A549 (cell line): ENCODE results near the gene LIN28A.

Source experiments
- CHD2 ChIP-seq: fragments of 150-350 bp; IDR thresholded peaks from 2 replicates; pipeline ENCODE4 v1.6.1; 2014; ENCODE audit warnings: low read length; ENCODE audit not compliant: partially characterized antibody
- EP300 ChIP-seq, 2 experiments: fragments of >200 bp; sonication (Bioruptor Twin); formaldehyde crosslinking; IDR thresholded peaks; 2 replicates in 1 of 2; 3 replicates in 1 of 2; pipeline ENCODE4 v1.6.1; 2016 to 2017
- ESRRA ChIP-seq: fragments of 150-350 bp; IDR thresholded peaks from 2 replicates; pipeline ENCODE4 v1.6.1; 2014; ENCODE audit warnings: mild to moderate bottlenecking, low read length, borderline replicate concordance
- FOSL2 ChIP-seq, 2 experiments: fragments of 450-650 bp in 1 of 2; fragments of >200 bp in 1 of 2; sonication (Bioruptor Twin) in 1 of 2; formaldehyde crosslinking; IDR thresholded peaks; 2 replicates each; pipeline versions ENCODE4 v1.5.0 to v1.6.1; 2016 to 2020; ENCODE audit warnings: mild to moderate bottlenecking in 1 of 2, moderate library complexity in 1 of 2
- JUN ChIP-seq, 2 experiments: fragments of >200 bp; sonication (Bioruptor Twin); formaldehyde crosslinking; IDR thresholded peaks; 2 replicates in 1 of 2; 3 replicates in 1 of 2; pipeline ENCODE4 v1.6.1; 2016 to 2017
- KDM1A ChIP-seq: fragments of 200-600 bp; sonication (generic); IDR thresholded peaks from 2 replicates; pipeline ENCODE4 v1.6.1; 2016; ENCODE audit warnings: low read depth, mild to moderate bottlenecking
- NFE2L2 ChIP-seq: fragments of 150-350 bp; conservative IDR thresholded peaks from 2 replicates; pipeline ENCODE4 v1.6.1; 2014; ENCODE audit warnings: low read length
- PBX3 ChIP-seq: IDR thresholded peaks from 2 replicates; pipeline ENCODE4 v1.6.1; 2012
- POLR2A ChIP-seq: IDR thresholded peaks from 2 replicates; pipeline ENCODE4 v1.6.1; 2012; ENCODE audit warnings: mild to moderate bottlenecking, low read length
- RARB ChIP-seq: fragments of 250-450 bp; sonication (Bioruptor Pico); IDR thresholded peaks from 2 replicates; pipeline ENCODE4 v1.8.0; 2021; ENCODE audit warnings: mild to moderate bottlenecking, moderate library complexity
- REST ChIP-seq: fragments of 200-600 bp; sonication (generic); IDR thresholded peaks from 2 replicates; pipeline ENCODE4 v1.6.1; 2016; ENCODE audit warnings: antibody characterized with exemption, mild to moderate bottlenecking, moderate library complexity
- RFX5 ChIP-seq: fragments of 450-650 bp; IDR thresholded peaks from 2 replicates; pipeline ENCODE4 v1.7.1; 2014; ENCODE audit warnings: antibody characterized with exemption, mild to moderate bottlenecking, moderate library complexity
- USF2 ChIP-seq: fragments of 450-650 bp; IDR thresholded peaks from 2 replicates; pipeline ENCODE4 v1.6.1; 2014; ENCODE audit warnings: antibody characterized with exemption
- TF ChIP-seq, protein P1 (sequence below): fragments of >200 bp; sonication (Bioruptor Twin); formaldehyde crosslinking; IDR thresholded peaks from 3 replicates; pipeline ENCODE4 v1.5.1; 2016

- no peak for TF ChIP-seq REST
- TF ChIP-seq, protein P1, sequence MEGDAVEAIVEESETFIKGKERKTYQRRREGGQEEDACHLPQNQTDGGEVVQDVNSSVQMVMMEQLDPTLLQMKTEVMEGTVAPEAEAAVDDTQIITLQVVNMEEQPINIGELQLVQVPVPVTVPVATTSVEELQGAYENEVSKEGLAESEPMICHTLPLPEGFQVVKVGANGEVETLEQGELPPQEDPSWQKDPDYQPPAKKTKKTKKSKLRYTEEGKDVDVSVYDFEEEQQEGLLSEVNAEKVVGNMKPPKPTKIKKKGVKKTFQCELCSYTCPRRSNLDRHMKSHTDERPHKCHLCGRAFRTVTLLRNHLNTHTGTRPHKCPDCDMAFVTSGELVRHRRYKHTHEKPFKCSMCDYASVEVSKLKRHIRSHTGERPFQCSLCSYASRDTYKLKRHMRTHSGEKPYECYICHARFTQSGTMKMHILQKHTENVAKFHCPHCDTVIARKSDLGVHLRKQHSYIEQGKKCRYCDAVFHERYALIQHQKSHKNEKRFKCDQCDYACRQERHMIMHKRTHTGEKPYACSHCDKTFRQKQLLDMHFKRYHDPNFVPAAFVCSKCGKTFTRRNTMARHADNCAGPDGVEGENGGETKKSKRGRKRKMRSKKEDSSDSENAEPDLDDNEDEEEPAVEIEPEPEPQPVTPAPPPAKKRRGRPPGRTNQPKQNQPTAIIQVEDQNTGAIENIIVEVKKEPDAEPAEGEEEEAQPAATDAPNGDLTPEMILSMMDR, result no peak
- no peak for TF ChIP-seq PBX3
- no peak for TF ChIP-seq RARB (CRISPR knock-in tag)
- TF ChIP-seq USF2, result no peak
- TF ChIP-seq POLR2A, result no peak
- TF ChIP-seq EP300 (IDR thresholded peaks at IDR 0.05), result no peak
- TF ChIP-seq RFX5, result no peak
- TF ChIP-seq FOSL2 (IDR thresholded peaks at IDR 0.05), result no peak
- TF ChIP-seq FOSL2 (CRISPR knock-in tag; IDR thresholded peaks at IDR 0.05), result no peak
- TF ChIP-seq NFE2L2, result no peak
- no peak for TF ChIP-seq KDM1A
- TF ChIP-seq CHD2, result no peak
- TF ChIP-seq JUN (IDR thresholded peaks at IDR 0.05), result no peak
- TF ChIP-seq ESRRA, result no peak
Observed at GRCh38 chr1:26411624-26412074, 1.0 kb downstream of the LIN28A start.
